Small intestine (tissue), 7 donors: Measurements from ENCODE around the gene ANAPC13. TPM values are rescaled to one million over a fixed set of nuclear protein-coding genes. Genes with fewer than 3 reads are reported as not detected.

Source experiments
- DNase-seq, 2 donors: peaks; one replicate each; pipeline versions ENCODE4 v3.0.0 to v3.0.0-alpha.2; 2013
- FAIRE-seq: peaks from 2 replicates; lab custom pipeline; 2012; peaks lifted over from hg19 to GRCh38; lab: Jason Lieb, UNC
- H3K27ac ChIP-seq, 3 donors: one replicate each; pipeline ENCODE4 v1.5.1; 2013; ENCODE audit warnings: low read length in 2 of 3, mild to moderate bottlenecking in 2 of 3, control low read depth in 1 of 3, inconsistent platforms in 1 of 3, low read depth in 1 of 3, moderate library complexity in 1 of 3
- H3K27me3 ChIP-seq, 3 donors: one replicate each; pipeline ENCODE4 v1.6.1; 2013; ENCODE audit warnings: low read length in 3 of 3, inconsistent platforms in 1 of 3; ENCODE audit not compliant: control insufficient read depth in 3 of 3, insufficient read depth in 3 of 3
- H3K36me3 ChIP-seq, 3 donors: one replicate each; pipeline ENCODE4 v1.6.1; 2013; ENCODE audit warnings: low read length in 3 of 3, inconsistent platforms in 1 of 3, low read depth in 1 of 3, mild to moderate bottlenecking in 1 of 3, moderate library complexity in 1 of 3; ENCODE audit not compliant: control insufficient read depth in 3 of 3, insufficient read depth in 2 of 3
- H3K4me1 ChIP-seq, 3 donors: one replicate each; pipeline ENCODE4 v1.6.1; 2013; ENCODE audit warnings: low read length in 2 of 3, inconsistent platforms in 1 of 3, low read depth in 1 of 3, mild to moderate bottlenecking in 1 of 3, moderate library complexity in 1 of 3; ENCODE audit not compliant: control insufficient read depth in 3 of 3, insufficient read depth in 2 of 3
- H3K4me3 ChIP-seq, 3 donors: one replicate each; pipeline ENCODE4 v1.5.1; 2013; ENCODE audit warnings: low read length in 3 of 3, control low read depth in 1 of 3, inconsistent platforms in 1 of 3, low read depth in 1 of 3, mild to moderate bottlenecking in 1 of 3, moderate library complexity in 1 of 3
- H3K9me3 ChIP-seq, 2 donors: one replicate each; pipeline ENCODE4 v1.6.1; 2013; ENCODE audit warnings: low read depth in 1 of 2, low read length in 1 of 2; ENCODE audit not compliant: control insufficient read depth in 2 of 2, insufficient read depth in 1 of 2
- WGBS, 3 donors: extraction: QIAGEN DNeasy Blood & Tissue Kit; methylation state at CpG; one replicate each; pipeline ENCODE4 v1.1.7; 2013; 5-methylcytosine and 5-hydroxymethylcytosine counted together
- polyA plus RNA-seq, 4 donors: library from polyadenylated mRNA; stranded (reverse) in 3 of 4; unstranded in 1 of 4; fragments of 200-250 nt in 3 of 4; fragments of 120-200 nt in 1 of 4; gene quantifications; one replicate each; pipeline versions ENCODE4 v1.2.1 to v1.2.3, GENCODE V29; 2013
- donor health status: healthy with polysubstance abuse.
- donor health status: control.
- donor health status: control.
- donor health status: Bipolar disorder and iron deficiency.
- donor health status: healthy.

The ANAPC13 gene
- polyA plus RNA-seq, 4 donors = 45.6 to 72.7 (median 65.8) TPM

- FAIRE-seq (no peak), DNase-seq (no peak)
- no peaks in the 10 kb centered on the region for H3K9me3 ChIP-seq
- H3K4me1 ChIP-seq = no peaks in the 10 kb centered on the region
- H3K27me3 ChIP-seq = peaks cover 0 to 4% (median under 1%) of the 10 kb centered on the region in 3 donors
- no peak overlapping the region for H3K27ac ChIP-seq
- 76 to 88% (median 85%) methylated on average over 4 of the region's 4 CpGs for WGBS, 3 donors
- H3K4me3 ChIP-seq = no peak overlapping the region
- H3K36me3 ChIP-seq = no peaks in the 10 kb centered on the region
Measured at GRCh38 chr3:134428401-134428800, 57.4 kb downstream of the ANAPC13 start.

Other genes with a start within 250 kb of the ANAPC13 start
- 10 to 100 TPM; 13.2 to 54.2 (median 22.0) TPM for gene RYK, start 235.1 kb downstream of the ANAPC13 start, polyA plus RNA-seq
- gene AMOTL2, start 111.5 kb downstream of the ANAPC13 start, polyA plus RNA-seq = 10 to 100 TPM in 2 of 4 donors, 1 to 10 TPM in 2; 6.7 to 44.3 (median 10.3) TPM
- 10 to 100 TPM; 10.3 to 27.0 (median 13.9) TPM for gene CEP63, start 72 bp upstream of the ANAPC13 start, polyA plus RNA-seq
- gene KY, start 165.0 kb upstream of the ANAPC13 start, polyA plus RNA-seq = under 1 TPM in 2 of 4 donors, not detected in 2; 0.48 to 0.55 TPM